PC-3 (cell line): Measurements from ENCODE around the gene TSPAN11.

Experiments used
- EZH2 ChIP-seq: fragments of 300-600 bp; sonication (generic); IDR thresholded peaks from one replicate; pipeline ENCODE4 v1.6.1; 2017; ENCODE audit warnings: antibody characterized with exemption, mild to moderate bottlenecking, low read length; ENCODE audit not compliant: unreplicated experiment
- TF ChIP-seq, protein P1 (sequence below): fragments of 300-600 bp; sonication (generic); conservative IDR thresholded peaks from 2 replicates; pipeline ENCODE4 v1.5.1; 2017; ENCODE audit warnings: antibody characterized with exemption, low read depth, mild to moderate bottlenecking, low read length

DNA sequence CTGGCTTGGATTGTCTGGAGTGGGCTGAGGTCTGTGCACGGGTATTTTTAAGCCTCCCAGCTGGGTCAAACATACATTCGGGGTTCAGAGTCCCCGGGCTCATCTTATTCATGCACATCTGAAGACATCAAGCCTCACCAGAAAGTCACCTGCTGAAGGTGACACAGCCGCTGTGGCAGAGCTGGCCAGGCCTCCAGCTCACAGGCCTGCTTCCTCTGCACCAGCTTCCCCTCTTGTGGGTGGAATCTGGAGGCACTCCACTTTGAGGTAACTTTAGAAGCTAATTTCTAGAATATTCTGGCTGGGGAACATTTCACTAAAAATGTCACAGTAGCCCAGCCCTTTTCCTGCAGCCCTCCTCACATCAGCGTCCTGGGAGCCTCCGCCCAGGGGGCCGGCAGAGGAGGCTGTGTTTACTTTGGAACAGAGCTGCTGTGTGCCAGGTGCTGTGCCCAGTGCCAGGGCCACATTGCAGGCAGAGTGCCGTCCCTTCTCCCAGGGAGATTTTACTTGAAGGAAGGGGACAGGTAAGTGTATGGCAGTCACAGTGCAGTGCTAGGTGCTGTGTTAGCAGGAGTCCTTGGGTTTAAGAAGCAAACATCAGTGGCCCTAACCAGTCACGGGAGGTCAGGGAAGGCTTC is 62.2 kb downstream of the TSPAN11 start:
- TF ChIP-seq, protein P1, sequence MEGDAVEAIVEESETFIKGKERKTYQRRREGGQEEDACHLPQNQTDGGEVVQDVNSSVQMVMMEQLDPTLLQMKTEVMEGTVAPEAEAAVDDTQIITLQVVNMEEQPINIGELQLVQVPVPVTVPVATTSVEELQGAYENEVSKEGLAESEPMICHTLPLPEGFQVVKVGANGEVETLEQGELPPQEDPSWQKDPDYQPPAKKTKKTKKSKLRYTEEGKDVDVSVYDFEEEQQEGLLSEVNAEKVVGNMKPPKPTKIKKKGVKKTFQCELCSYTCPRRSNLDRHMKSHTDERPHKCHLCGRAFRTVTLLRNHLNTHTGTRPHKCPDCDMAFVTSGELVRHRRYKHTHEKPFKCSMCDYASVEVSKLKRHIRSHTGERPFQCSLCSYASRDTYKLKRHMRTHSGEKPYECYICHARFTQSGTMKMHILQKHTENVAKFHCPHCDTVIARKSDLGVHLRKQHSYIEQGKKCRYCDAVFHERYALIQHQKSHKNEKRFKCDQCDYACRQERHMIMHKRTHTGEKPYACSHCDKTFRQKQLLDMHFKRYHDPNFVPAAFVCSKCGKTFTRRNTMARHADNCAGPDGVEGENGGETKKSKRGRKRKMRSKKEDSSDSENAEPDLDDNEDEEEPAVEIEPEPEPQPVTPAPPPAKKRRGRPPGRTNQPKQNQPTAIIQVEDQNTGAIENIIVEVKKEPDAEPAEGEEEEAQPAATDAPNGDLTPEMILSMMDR = no peak
- TF ChIP-seq EZH2 = no peak
